MM.1S (cell line): ENCODE data around the gene ETHE1.
"Not testable (repeated sequence)": the region's sequence is repeated elsewhere in the genome, so short reads cannot be mapped to it uniquely, and the experiment has no call there.

Experiments
- DNase-seq: peaks from one replicate; pipeline ENCODE4 v3.0.0-alpha.2; 2015
- H2AFZ ChIP-seq: fragments of 300-600 bp; sonication (generic); 2 replicates; pipeline ENCODE4 v1.6.0; 2016; ENCODE audit warnings: antibody characterized with exemption, low read length
- H3F3A ChIP-seq: fragments of 300-600 bp; sonication (generic); 2 replicates; pipeline ENCODE4 v1.6.1; 2016; ENCODE audit warnings: mild to moderate bottlenecking, antibody characterized with exemption, low read length, moderate library complexity, mixed read lengths; ENCODE audit not compliant: insufficient read depth
- H3K27ac ChIP-seq: fragments of 300-600 bp; sonication (generic); 2 replicates; pipeline ENCODE4 v1.5.1; 2016; ENCODE audit warnings: mild to moderate bottlenecking, low read length
- H3K27me3 ChIP-seq: fragments of 300-600 bp; sonication (generic); replicated peaks from 2 replicates; pipeline ENCODE4 v1.6.0; 2016; ENCODE audit warnings: low read length; ENCODE audit not compliant: insufficient read depth
- H3K36me3 ChIP-seq: fragments of 300-600 bp; sonication (generic); replicated peaks from 2 replicates; pipeline ENCODE4 v1.6.1; 2016; ENCODE audit warnings: mild to moderate bottlenecking, low read length, mixed read lengths; ENCODE audit not compliant: insufficient read depth
- H3K4me1 ChIP-seq: fragments of 300-600 bp; sonication (generic); 2 replicates; pipeline ENCODE4 v1.6.1; 2016; ENCODE audit warnings: low read length, mixed read lengths
- H3K4me2 ChIP-seq: fragments of 300-600 bp; sonication (generic); 2 replicates; pipeline ENCODE4 v1.6.0; 2016; ENCODE audit warnings: low read depth, low read length
- H3K4me3 ChIP-seq: fragments of 300-600 bp; sonication (generic); 2 replicates; pipeline ENCODE4 v1.5.1; 2016; ENCODE audit warnings: low read length, mixed read lengths
- H3K79me2 ChIP-seq: fragments of 300-600 bp; sonication (generic); 2 replicates; pipeline ENCODE4 v1.6.1; 2016; ENCODE audit warnings: mixed run types, low read length, mixed read lengths
- H3K9ac ChIP-seq: fragments of 300-600 bp; sonication (generic); 2 replicates; pipeline ENCODE4 v1.6.1; 2016; ENCODE audit warnings: low read length, mixed read lengths
- H3K9me2 ChIP-seq: fragments of 300-600 bp; sonication (generic); replicated peaks from 2 replicates; pipeline ENCODE4 v1.6.1; 2016; ENCODE audit warnings: mild to moderate bottlenecking, low read length, mixed read lengths; ENCODE audit not compliant: insufficient read depth
- H3K9me3 ChIP-seq: fragments of 300-600 bp; sonication (generic); replicated peaks from 2 replicates; pipeline ENCODE4 v1.6.1; 2016; ENCODE audit warnings: mild to moderate bottlenecking, low read length, mixed read lengths; ENCODE audit not compliant: insufficient read depth
- H4K20me1 ChIP-seq: fragments of 300-600 bp; sonication (generic); 2 replicates; pipeline ENCODE4 v1.6.1; 2016; ENCODE audit warnings: mild to moderate bottlenecking, low read length, moderate library complexity, mixed read lengths; ENCODE audit not compliant: insufficient read depth
- CTCF ChIP-seq: fragments of 300-600 bp; sonication (generic); IDR thresholded peaks from 2 replicates; pipeline ENCODE4 v1.5.1; 2016; ENCODE audit warnings: antibody characterized with exemption, low read length, mixed read lengths
- EZH2 ChIP-seq: fragments of 300-600 bp; sonication (generic); optimal IDR thresholded peaks from 2 replicates; pipeline ENCODE3; 2017; ENCODE audit warnings: low read depth, mild to moderate bottlenecking, antibody characterized with exemption, low read length, mixed read lengths
- EZH2phosphoT487 ChIP-seq: fragments of 300-600 bp; sonication (generic); IDR thresholded peaks from 2 replicates; pipeline ENCODE4 v1.6.1; 2018; ENCODE audit warnings: antibody characterized with exemption, low read length

The ETHE1 gene

GRCh38 chr19:43522929-43523328, 4.1 kb downstream of the ETHE1 start:
- Histone ChIP-seq H3K9me3 (no peaks in the 10 kb centered on the region), H3K4me2 (no peak overlapping the region), H3K79me2 (peaks cover 5% of the 10 kb centered on the region; the same call in 1 of the 2 replicates), H3K27ac (no peak overlapping the region), H3K4me3 (no peak overlapping the region), H3F3A (peaks cover 14% of the 10 kb centered on the region), H3K27me3 (no peaks in the 10 kb centered on the region), H3K4me1 (peaks cover 12% of the 10 kb centered on the region), H3K36me3 (no peaks in the 10 kb centered on the region), H4K20me1 (no peaks in the 10 kb centered on the region), H3K9me2 (no peaks in the 10 kb centered on the region), H2AFZ (no peak overlapping the region), H3K9ac (no peak overlapping the region)
- no peak for TF ChIP-seq EZH2
- no peak for TF ChIP-seq EZH2phosphoT487
- TF ChIP-seq CTCF, result no peak
- no peak for DNase-seq

- Histone ChIP-seq H3K4me2 (no peak overlapping the region), H3K27ac (no peak overlapping the region), H3K9me3 (no peaks in the 10 kb centered on the region), H3K9ac (no peak overlapping the region), H3K79me2 (no peaks in the 10 kb centered on the region), H4K20me1 (no peaks in the 10 kb centered on the region), H3K36me3 (no peaks in the 10 kb centered on the region), H3F3A (no peaks in the 10 kb centered on the region), H3K4me1 (no peaks in the 10 kb centered on the region), H2AFZ (no peak overlapping the region), H3K9me2 (no peaks in the 10 kb centered on the region), H3K4me3 (no peak overlapping the region), H3K27me3 (no peaks in the 10 kb centered on the region)
- DNase-seq, result peak; percentile 72
- TF ChIP-seq CTCF, result peak; percentile 94
- no peak for TF ChIP-seq EZH2
Observed at GRCh38 chr19:43519436-43520088, 7.4 kb downstream of the ETHE1 start.

GRCh38 chr19:43518051-43518450, 8.9 kb downstream of the ETHE1 start:
- H4K20me1 ChIP-seq, result no peaks in the 10 kb centered on the region
- no peaks in the 10 kb centered on the region for H3K36me3 ChIP-seq
- H3K27ac ChIP-seq, result no peak overlapping the region
- H3K4me1 ChIP-seq, result no peaks in the 10 kb centered on the region
- no peak overlapping the region for H3K4me3 ChIP-seq
- H3F3A ChIP-seq, result no peaks in the 10 kb centered on the region
- H3K4me2 ChIP-seq, result no peak overlapping the region
- no peak for DNase-seq
- H3K9me2 ChIP-seq, result no peaks in the 10 kb centered on the region
- H3K79me2 ChIP-seq, result no peaks in the 10 kb centered on the region
- H3K9me3 ChIP-seq, result no peaks in the 10 kb centered on the region
- H3K27me3 ChIP-seq, result no peaks in the 10 kb centered on the region
- no peak for TF ChIP-seq CTCF
- no peak for TF ChIP-seq EZH2
- no peak for TF ChIP-seq EZH2phosphoT487
- no peak overlapping the region for H3K9ac ChIP-seq
- H2AFZ ChIP-seq, result no peak overlapping the region

- H3K36me3 ChIP-seq, H3K27me3 ChIP-seq, H4K20me1 ChIP-seq, H3K27ac ChIP-seq, H3K4me1 ChIP-seq, H3K9me3 ChIP-seq, H3K4me3 ChIP-seq, H3K79me2 ChIP-seq, H3K9me2 ChIP-seq, H3K4me2 ChIP-seq, H3K9ac ChIP-seq, H2AFZ ChIP-seq, H3F3A ChIP-seq, DNase-seq: not testable (repeated sequence)
Observed at GRCh38 chr19:43512399-43512798, 14.6 kb downstream of the ETHE1 start.
